Measurements from ENCODE around the gene PLOD1. TPM values are rescaled to one million over a fixed set of nuclear protein-coding genes. Genes with fewer than 3 reads are reported as not detected.

The PLOD1 gene
- total and polyA plus RNA-seq, 10 of the 15 experiments (the other 5 are each of a cell fraction or from before 2014, with no cell fraction given) = 10.6 to 42.6 (median 29.3) TPM

- intact Hi-C loops (cut with micrococcal nuclease; ENCODE audit: unreplicated experiment) (no loop called here), in situ Hi-C loops (cut with MboI) (no loop called here)
- CTCF ChIA-PET = interaction anchor here (0.6 kb wide), 1 partner anchor 18 kb away, joined by 3 read pairs; no protein-coding TSS in a partner anchor
- TSS peak; percentile 44 for BruUV-seq (replicated peaks)
- Histone ChIP-seq H3K27ac (ENCODE audit: control insufficient read depth, insufficient read depth) (no peak overlapping the region), H2AFZ (ENCODE audit: control insufficient read depth, low read depth, low read length) (no peak overlapping the region), H4K20me1 (ENCODE audit: control insufficient read depth, insufficient read depth) (no peaks in the 10 kb centered on the region), H3K27me3 (replicated peaks in 1 of 2; ENCODE audit: control insufficient read depth in 2 of 2, insufficient read depth in 2 of 2, low read length in 1 of 2) (no peaks in the 10 kb centered on the region), H3K36me3 (ENCODE audit: control insufficient read depth in 2 of 2, insufficient read depth in 2 of 2, low read length in 1 of 2) (peaks cover 40 to 45% of the 10 kb centered on the region in 2 experiments), H3K4me3 (no peak overlapping the region), H3K4me2 (ENCODE audit: control insufficient read depth, insufficient read depth) (no peak overlapping the region), H3K79me2 (ENCODE audit: control insufficient read depth, insufficient read depth, low read length) (no peaks in the 10 kb centered on the region), H3K9me3 (replicated peaks; ENCODE audit: control insufficient read depth, insufficient read depth, low read length) (no peaks in the 10 kb centered on the region), H3K4me1 (ENCODE audit: control insufficient read depth, insufficient read depth, low read length) (no peaks in the 10 kb centered on the region), H3K9ac (ENCODE audit: control insufficient read depth, insufficient read depth, low read length) (no peak overlapping the region)
- POLR2A ChIA-PET = interaction anchor here (0.6 to 1.0 kb wide), 2 partner anchors 21 to 53 kb away, joined by 3 to 4 read pairs; partner anchors contain the start of gene MIIP
- WGBS (ENCODE audit: insufficient coverage, insufficient replicate concordance, low lambda C conversion rate, missing lambda C conversion rate) = 92% methylated on average over 5 of the region's 5 CpGs
- no peak for FAIRE-seq
- SMC1A ChIA-PET (ENCODE audit: uncharacterized antibody, unreplicated experiment) = no interaction called here
- RAD21 ChIA-PET (ENCODE audit: unreplicated experiment) = no interaction called here
- no peak for ATAC-seq
- no peak for DNase-seq (ENCODE audit: low read depth, low spot score)
- no peak for TF ChIP-seq KDM1A (IDR thresholded peaks at IDR 0.05; ENCODE audit: borderline replicate concordance)
Measured at GRCh38 chr1:11998636-11999035, 64.1 kb downstream of the PLOD1 start.

- ATAC-seq (no peak), DNase-seq (ENCODE audit: low read depth, low spot score) (no peak), FAIRE-seq (no peak)
- Histone ChIP-seq H4K20me1 (ENCODE audit: control insufficient read depth, insufficient read depth) (no peaks in the 10 kb centered on the region), H2AFZ (ENCODE audit: control insufficient read depth, low read depth, low read length) (no peak overlapping the region), H3K36me3 (ENCODE audit: control insufficient read depth in 2 of 2, insufficient read depth in 2 of 2, low read length in 1 of 2) (peaks cover 45 to 51% of the 10 kb centered on the region in 2 experiments), H3K4me2 (ENCODE audit: control insufficient read depth, insufficient read depth) (no peak overlapping the region), H3K27me3 (replicated peaks in 1 of 2; ENCODE audit: control insufficient read depth in 2 of 2, insufficient read depth in 2 of 2, low read length in 1 of 2) (no peaks in the 10 kb centered on the region), H3K79me2 (ENCODE audit: control insufficient read depth, insufficient read depth, low read length) (no peaks in the 10 kb centered on the region), H3K4me3 (no peak overlapping the region), H3K4me1 (ENCODE audit: control insufficient read depth, insufficient read depth, low read length) (peaks cover under 1% of the 10 kb centered on the region), H3K9me3 (replicated peaks; ENCODE audit: control insufficient read depth, insufficient read depth, low read length) (no peaks in the 10 kb centered on the region), H3K27ac (ENCODE audit: control insufficient read depth, insufficient read depth) (no peak overlapping the region), H3K9ac (ENCODE audit: control insufficient read depth, insufficient read depth, low read length) (no peak overlapping the region)
- ChIA-PET CTCF (interaction anchor here (0.6 to 1.4 kb wide), 3 partner anchors 17 to 32 kb away, joined by 3 read pairs; no protein-coding TSS in a partner anchor), SMC1A (ENCODE audit: uncharacterized antibody, unreplicated experiment) (no interaction called here), POLR2A (interaction anchor here (1.0 kb wide), 1 partner anchor 20 kb away, joined by 4 read pairs; the partner anchor contains the start of gene MIIP), RAD21 (ENCODE audit: unreplicated experiment) (interaction anchor here (1.3 kb wide), 1 partner anchor 89 kb away, joined by 3 read pairs; no protein-coding TSS in a partner anchor)
- in situ Hi-C loops (cut with MboI) = no loop called here
- intact Hi-C loops (cut with micrococcal nuclease; ENCODE audit: unreplicated experiment) = no loop called here
- BruUV-seq (replicated peaks) = no TSS peak
- 65% methylated on average over 3 of the region's 3 CpGs for WGBS (ENCODE audit: insufficient coverage, insufficient replicate concordance, low lambda C conversion rate, missing lambda C conversion rate)
- no peak for TF ChIP-seq CUX1 (IDR thresholded peaks at IDR 0.05; ENCODE audit: insufficient replicate concordance, low read depth, low read length)
- TF ChIP-seq TCF3 (IDR thresholded peaks at IDR 0.05; ENCODE audit: borderline replicate concordance, insufficient read depth, low read depth, low read length) = no peak
- TF ChIP-seq SMARCA5 (IDR thresholded peaks at IDR 0.05) = no peak
- TF ChIP-seq KAT2A (conservative IDR thresholded peaks at IDR 0.05; ENCODE audit: control insufficient read depth, low read depth, low read length) = no peak
- TF ChIP-seq ZNF24 (IDR thresholded peaks at IDR 0.05) = no peak
- no peak for TF ChIP-seq YBX1 (IDR thresholded peaks at IDR 0.05)
- TF ChIP-seq RELA (IDR thresholded peaks at IDR 0.05; ENCODE audit: borderline replicate concordance, partially characterized antibody) = no peak
- TF ChIP-seq REST (IDR thresholded peaks at IDR 0.05; ENCODE audit: low read depth, low read length) = no peak
Measured at GRCh38 chr1:11999236-11999635, 64.7 kb downstream of the PLOD1 start.

Measured in GM12878 (cell line).